Breast epithelium (tissue), 4 donors: Measurements from ENCODE around the gene RRAS. TPM values are rescaled to one million over a fixed set of nuclear protein-coding genes. Genes with fewer than 3 reads are reported as not detected.
A peak's percentile ranks its signal among the peaks of the same experiment; 100 is the strongest.

Source experiments
- DNase-seq, 2 donors: peaks; one replicate each; pipeline ENCODE4 v3.0.0-alpha.2; 2019; ENCODE audit warnings: low spot score in 2 of 2
- H3K27ac ChIP-seq, 2 donors: fragments of 200-600 bp; sonication (generic) in 1 of 2; one replicate each; pipeline ENCODE4 v1.5.1; 2016 to 2019; ENCODE audit warnings: mild to moderate bottlenecking in 1 of 2
- H3K27me3 ChIP-seq, 2 donors: fragments of 200-600 bp; sonication (generic) in 1 of 2; one replicate each; pipeline versions ENCODE4 v1.5.1 to v1.6.0; 2017 to 2019; ENCODE audit warnings: control low read depth in 1 of 2, mild to moderate bottlenecking in 1 of 2
- H3K36me3 ChIP-seq: fragments of 200-600 bp; one replicate; pipeline ENCODE4 v1.5.1; 2019
- H3K4me1 ChIP-seq, 2 donors: fragments of 200-600 bp; sonication (generic); one replicate each; pipeline ENCODE4 v1.5.1; 2016 to 2019; ENCODE audit warnings: control low read depth in 1 of 2
- H3K4me3 ChIP-seq, 3 donors: fragments of 200-600 bp; sonication (generic); 1 replicate in 2 of 3; 2 replicates in 1 of 3; pipeline ENCODE4 v1.5.1; 2016 to 2019; ENCODE audit warnings: mild to moderate bottlenecking in 3 of 3, moderate library complexity in 2 of 3
- H3K9me3 ChIP-seq, 2 donors: fragments of 200-600 bp; sonication (generic) in 1 of 2; one replicate each; pipeline ENCODE4 v1.5.1; 2016 to 2019; ENCODE audit warnings: control low read depth in 1 of 2
- CTCF ChIP-seq, 3 donors: fragments of 450-650 bp; IDR thresholded peaks; one replicate each; pipeline ENCODE4 v1.5.1; 2016 to 2017; ENCODE audit warnings: antibody characterized with exemption in 3 of 3, mild to moderate bottlenecking in 3 of 3, moderate library complexity in 3 of 3
- POLR2A ChIP-seq: fragments of 450-650 bp; IDR thresholded peaks from one replicate; pipeline ENCODE4 v1.6.1; 2016; ENCODE audit warnings: antibody characterized with exemption, mild to moderate bottlenecking, moderate library complexity
- POLR2AphosphoS5 ChIP-seq, 3 donors: sonication (generic); formaldehyde crosslinking; IDR thresholded peaks; one replicate each; pipeline ENCODE4 v1.6.1; 2017; ENCODE audit warnings: antibody characterized with exemption in 3 of 3
- intact Hi-C: fragments of 100-400 bp; cut with DNase I; formaldehyde crosslinking; loops from one replicate; pipeline ENCODE4 v1.15.1; 2023; ENCODE audit warnings: low total_unique reads
- total RNA-seq, 3 donors: library from RNA; depleted of rRNA; stranded (reverse); fragments of >200 nt; gene quantifications; one replicate each; pipeline ENCODE4 v1.1.0, GENCODE V29; 2016

Gene RRAS
- total RNA-seq, 3 donors from 2014 or later, result 34.8 to 114 (median 41.0) TPM

DNA sequence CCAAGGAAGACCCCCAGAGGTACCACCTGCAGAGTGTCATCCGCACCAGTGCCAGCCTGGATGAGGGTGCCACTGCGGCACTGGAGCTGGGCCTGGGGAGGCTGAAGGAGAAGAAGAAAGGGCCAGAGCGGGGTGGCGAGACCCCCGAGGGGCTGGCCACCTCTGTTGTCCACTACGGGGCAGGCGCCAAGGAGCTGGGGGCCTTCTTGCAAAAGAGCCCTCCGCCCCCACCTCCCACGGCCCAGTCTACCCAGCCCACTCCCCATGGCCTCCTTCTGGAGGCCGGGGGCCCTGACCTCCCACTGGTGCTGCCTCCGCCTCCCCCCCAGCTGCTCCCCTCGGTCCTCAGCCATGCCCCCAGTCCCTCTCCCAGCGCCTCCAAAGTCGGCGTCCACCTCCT lies 43.5 kb downstream of the RRAS start:
- peak overlapping the region in 1 of 2 donors; percentile 12 for H3K27ac ChIP-seq
- H3K36me3 ChIP-seq, result peaks cover 5% of the 10 kb centered on the region
- TF ChIP-seq POLR2AphosphoS5 (IDR thresholded peaks at IDR 0.05) (no peak), POLR2A (no peak), CTCF (IDR thresholded peaks at IDR 0.05) (no peak)
- no peaks in the 10 kb centered on the region for H3K9me3 ChIP-seq
- peaks cover 4 to 6% of the 10 kb centered on the region in 2 donors for H3K4me1 ChIP-seq
- intact Hi-C loops, result no loop called here
- no peaks in the 10 kb centered on the region for H3K27me3 ChIP-seq
- DNase-seq, result no peak
- H3K4me3 ChIP-seq, result no peak overlapping the region

DNA sequence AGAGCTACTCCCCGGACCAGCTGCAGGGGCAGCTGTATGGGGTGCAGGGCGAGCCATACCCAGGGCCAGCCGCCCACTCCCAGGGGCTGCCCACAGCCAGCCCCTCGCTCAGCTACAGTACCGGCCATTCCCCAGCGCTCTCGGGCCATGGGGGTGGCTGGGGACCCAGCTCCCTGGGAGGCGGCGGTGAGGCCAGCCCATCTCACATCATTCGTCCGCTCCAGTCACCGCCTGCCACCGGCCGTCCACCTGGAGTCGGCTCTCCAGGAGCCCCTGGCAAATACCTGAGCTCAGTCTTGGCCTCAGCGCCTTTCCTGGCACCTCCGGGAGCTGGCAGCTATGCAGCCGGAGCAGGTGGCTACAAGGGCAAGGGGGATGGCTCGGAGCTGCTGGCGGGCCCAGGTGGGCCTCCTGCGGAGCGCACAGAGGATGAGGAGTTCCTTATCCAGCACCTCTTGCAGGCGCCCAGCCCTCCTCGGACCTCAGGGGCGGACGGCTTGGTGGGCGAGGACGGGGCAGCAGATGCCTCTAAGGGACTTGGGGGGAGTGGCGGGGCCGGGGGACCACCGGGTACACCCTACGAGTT lies 44.0 kb downstream of the RRAS start:
- no peak overlapping the region for H3K4me3 ChIP-seq
- peaks cover 5% of the 10 kb centered on the region for H3K36me3 ChIP-seq
- TF ChIP-seq POLR2AphosphoS5 (IDR thresholded peaks at IDR 0.05) (no peak), POLR2A (no peak), CTCF (IDR thresholded peaks at IDR 0.05) (no peak)
- H3K9me3 ChIP-seq, result no peaks in the 10 kb centered on the region
- DNase-seq, result no peak
- peaks cover 4 to 6% of the 10 kb centered on the region in 2 donors for H3K4me1 ChIP-seq
- peak overlapping the region in 1 of 2 donors; percentile 12 for H3K27ac ChIP-seq
- H3K27me3 ChIP-seq, result no peaks in the 10 kb centered on the region
- intact Hi-C loops, result no loop called here

- Histone ChIP-seq H3K9me3 (no peaks in the 10 kb centered on the region), H3K27ac (no peak overlapping the region), H3K4me3 (no peak overlapping the region), H3K36me3 (peaks cover 5% of the 10 kb centered on the region), H3K27me3 (no peaks in the 10 kb centered on the region), H3K4me1 (peaks cover 4 to 6% of the 10 kb centered on the region in 2 donors)
- intact Hi-C loops, result no loop called here
- no peak for TF ChIP-seq POLR2A
- no peak for TF ChIP-seq POLR2AphosphoS5 (IDR thresholded peaks at IDR 0.05)
- TF ChIP-seq CTCF (IDR thresholded peaks at IDR 0.05), result no peak
- no peak for DNase-seq
Observed at GRCh38 chr19:49594993-49595818, 44.7 kb downstream of the RRAS start.

- TF ChIP-seq CTCF (IDR thresholded peaks at IDR 0.05) (no peak), POLR2A (no peak), POLR2AphosphoS5 (IDR thresholded peaks at IDR 0.05) (no peak)
- Histone ChIP-seq H3K4me1 (peaks cover 4 to 6% of the 10 kb centered on the region in 2 donors), H3K27me3 (no peaks in the 10 kb centered on the region), H3K27ac (peak overlapping the region; percentile 83 to 86), H3K4me3 (no peak overlapping the region), H3K9me3 (no peaks in the 10 kb centered on the region), H3K36me3 (peaks cover 5% of the 10 kb centered on the region)
- intact Hi-C loops, result no loop called here
- DNase-seq, result no peak
Observed at GRCh38 chr19:49594157-49594992, 45.6 kb downstream of the RRAS start.
